ENCODE measurements around the gene WDFY4. TPM values are rescaled to one million over a fixed set of nuclear protein-coding genes. Genes with fewer than 3 reads are reported as not detected.

WDFY4 gene
- total RNA-seq, 1 donor from 2014 or later, result 2.6 TPM

GRCh38 chr10:48780341-48780740, 95.7 kb downstream of the WDFY4 start:
- Histone ChIP-seq H3K36me3 (ENCODE audit: control insufficient read depth in 3 of 3, insufficient read depth in 3 of 3, low read length in 3 of 3) (no peaks in the 10 kb centered on the region), H3K27ac (ENCODE audit: low read depth, low read length) (no peak overlapping the region), H3K4me1 (ENCODE audit: control insufficient read depth in 3 of 3, insufficient read depth in 3 of 3, low read length in 3 of 3) (peaks cover 0 to 2% (median 0%) of the 10 kb centered on the region in 3 donors), H3K9ac (ENCODE audit: low read depth in 1 of 3, low read length in 3 of 3) (no peak overlapping the region), H3K4me3 (ENCODE audit: low read length in 3 of 3) (no peak overlapping the region), H3K9me3 (ENCODE audit: control insufficient read depth in 3 of 3, low read length in 3 of 3) (no peaks in the 10 kb centered on the region), H3K27me3 (ENCODE audit: control insufficient read depth in 3 of 3, insufficient read depth in 3 of 3, low read length in 3 of 3) (no peaks in the 10 kb centered on the region)

DNA sequence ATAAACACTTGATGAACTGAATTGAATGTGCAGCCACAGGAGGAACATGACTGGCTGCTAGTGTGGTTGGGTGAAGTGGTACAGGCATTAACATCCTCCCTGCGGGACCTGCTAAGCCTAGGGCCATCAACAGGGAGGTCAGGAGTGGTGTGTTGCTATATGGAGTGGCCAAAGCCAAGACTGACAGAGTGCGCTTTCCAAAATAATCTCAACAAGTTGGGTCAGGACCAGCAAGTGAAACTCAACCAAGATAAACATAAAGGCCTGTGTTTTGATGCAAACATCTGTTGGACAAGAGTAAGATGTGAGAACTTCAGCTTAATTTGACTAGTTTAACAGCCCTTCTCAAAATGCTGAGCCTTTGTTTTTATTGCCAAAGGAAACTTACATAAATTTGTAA, 97.7 kb downstream of the WDFY4 start:
- no peak overlapping the region for H3K27ac ChIP-seq (ENCODE audit: low read depth, low read length)
- H3K9me3 ChIP-seq (ENCODE audit: control insufficient read depth in 3 of 3, low read length in 3 of 3), result peaks cover 0 to 2% (median 0%) of the 10 kb centered on the region in 3 donors
- peaks cover 0 to 2% (median 0%) of the 10 kb centered on the region in 3 donors for H3K4me1 ChIP-seq (ENCODE audit: control insufficient read depth in 3 of 3, insufficient read depth in 3 of 3, low read length in 3 of 3)
- H3K36me3 ChIP-seq (ENCODE audit: control insufficient read depth in 3 of 3, insufficient read depth in 3 of 3, low read length in 3 of 3), result no peaks in the 10 kb centered on the region
- H3K27me3 ChIP-seq (ENCODE audit: control insufficient read depth in 3 of 3, insufficient read depth in 3 of 3, low read length in 3 of 3), result no peaks in the 10 kb centered on the region
- H3K9ac ChIP-seq (ENCODE audit: low read depth in 1 of 3, low read length in 3 of 3), result no peak overlapping the region
- H3K4me3 ChIP-seq (ENCODE audit: low read length in 3 of 3), result no peak overlapping the region

DNA sequence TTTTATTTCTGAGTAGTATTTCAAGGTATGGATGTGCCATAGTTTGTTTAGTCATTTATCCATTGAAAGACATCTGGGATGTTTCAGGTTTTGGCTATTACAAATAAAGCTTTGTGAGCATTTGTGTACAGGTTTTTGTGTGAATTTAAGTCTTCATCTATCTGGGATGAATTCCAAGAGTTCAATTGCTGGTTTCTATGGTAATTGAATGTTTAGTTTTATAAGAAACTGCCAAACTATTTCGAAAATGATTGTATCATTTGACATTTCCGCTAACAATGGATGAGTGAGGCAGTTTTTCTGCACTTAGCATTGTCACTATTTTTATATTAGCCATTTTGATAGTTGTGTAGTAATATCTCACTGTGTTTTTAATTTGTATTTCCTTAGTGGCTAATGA, 99.4 kb downstream of the WDFY4 start:
- H3K36me3 ChIP-seq (ENCODE audit: control insufficient read depth in 3 of 3, insufficient read depth in 3 of 3, low read length in 3 of 3), result no peaks in the 10 kb centered on the region
- H3K9me3 ChIP-seq (ENCODE audit: control insufficient read depth in 3 of 3, low read length in 3 of 3), result peaks cover 0 to 2% (median 0%) of the 10 kb centered on the region in 3 donors
- no peak overlapping the region for H3K4me3 ChIP-seq (ENCODE audit: low read length in 3 of 3)
- H3K4me1 ChIP-seq (ENCODE audit: control insufficient read depth in 3 of 3, insufficient read depth in 3 of 3, low read length in 3 of 3), result peaks cover 0 to 2% (median 0%) of the 10 kb centered on the region in 3 donors
- no peak overlapping the region for H3K9ac ChIP-seq (ENCODE audit: low read depth in 1 of 3, low read length in 3 of 3)
- no peak overlapping the region for H3K27ac ChIP-seq (ENCODE audit: low read depth, low read length)
- no peaks in the 10 kb centered on the region for H3K27me3 ChIP-seq (ENCODE audit: control insufficient read depth in 3 of 3, insufficient read depth in 3 of 3, low read length in 3 of 3)

DNA sequence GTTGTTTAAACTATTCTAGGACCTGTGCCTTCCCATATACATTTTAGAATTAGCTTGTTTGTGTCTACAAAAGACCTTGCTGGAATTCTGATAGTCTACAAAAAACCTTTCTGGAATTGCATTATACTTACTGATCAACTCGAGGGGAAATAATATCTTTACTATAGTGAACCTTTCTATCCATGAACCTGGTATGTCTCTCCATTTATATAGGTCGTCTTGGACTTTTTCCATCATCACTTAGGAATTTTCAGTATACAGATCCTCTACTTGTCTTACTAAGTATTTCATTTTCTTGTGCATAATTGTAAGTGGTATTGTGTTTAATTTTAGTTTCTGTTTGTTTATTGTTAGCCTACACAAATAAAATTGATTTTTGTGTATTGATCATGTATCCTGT, 101.1 kb downstream of the WDFY4 start:
- H3K36me3 ChIP-seq (ENCODE audit: control insufficient read depth in 3 of 3, insufficient read depth in 3 of 3, low read length in 3 of 3), result no peaks in the 10 kb centered on the region
- no peak overlapping the region for H3K27ac ChIP-seq (ENCODE audit: low read depth, low read length)
- H3K9me3 ChIP-seq (ENCODE audit: control insufficient read depth in 3 of 3, low read length in 3 of 3), result peaks cover 0 to 2% (median 0%) of the 10 kb centered on the region in 3 donors
- H3K4me3 ChIP-seq (ENCODE audit: low read length in 3 of 3), result no peak overlapping the region
- peaks cover 0 to 2% (median 0%) of the 10 kb centered on the region in 3 donors for H3K4me1 ChIP-seq (ENCODE audit: control insufficient read depth in 3 of 3, insufficient read depth in 3 of 3, low read length in 3 of 3)
- H3K9ac ChIP-seq (ENCODE audit: low read depth in 1 of 3, low read length in 3 of 3), result no peak overlapping the region
- peaks cover 0 to under 1% (median 0%) of the 10 kb centered on the region in 3 donors for H3K27me3 ChIP-seq (ENCODE audit: control insufficient read depth in 3 of 3, insufficient read depth in 3 of 3, low read length in 3 of 3)

GRCh38 chr10:48786606-48787282, 102.1 kb downstream of the WDFY4 start:
- Histone ChIP-seq H3K4me1 (ENCODE audit: control insufficient read depth in 3 of 3, insufficient read depth in 3 of 3, low read length in 3 of 3) (peaks cover 0 to 2% (median 0%) of the 10 kb centered on the region in 3 donors), H3K27me3 (ENCODE audit: control insufficient read depth in 3 of 3, insufficient read depth in 3 of 3, low read length in 3 of 3) (peaks cover 0 to 6% (median 3%) of the 10 kb centered on the region in 3 donors), H3K9ac (ENCODE audit: low read depth in 1 of 3, low read length in 3 of 3) (no peak overlapping the region), H3K27ac (ENCODE audit: low read depth, low read length) (no peak overlapping the region), H3K9me3 (ENCODE audit: control insufficient read depth in 3 of 3, low read length in 3 of 3) (peaks cover 0 to 2% (median 0%) of the 10 kb centered on the region in 3 donors), H3K4me3 (ENCODE audit: low read length in 3 of 3) (no peak overlapping the region), H3K36me3 (ENCODE audit: control insufficient read depth in 3 of 3, insufficient read depth in 3 of 3, low read length in 3 of 3) (no peaks in the 10 kb centered on the region)

GRCh38 chr10:48788554-48788953, 103.9 kb downstream of the WDFY4 start:
- no peak overlapping the region for H3K4me3 ChIP-seq (ENCODE audit: low read length in 3 of 3)
- H3K36me3 ChIP-seq (ENCODE audit: control insufficient read depth in 3 of 3, insufficient read depth in 3 of 3, low read length in 3 of 3), result no peaks in the 10 kb centered on the region
- H3K9ac ChIP-seq (ENCODE audit: low read depth in 1 of 3, low read length in 3 of 3), result no peak overlapping the region
- peaks cover 0 to 11% (median 3%) of the 10 kb centered on the region in 3 donors for H3K27me3 ChIP-seq (ENCODE audit: control insufficient read depth in 3 of 3, insufficient read depth in 3 of 3, low read length in 3 of 3)
- no peak overlapping the region for H3K27ac ChIP-seq (ENCODE audit: low read depth, low read length)
- peaks cover 0 to 6% (median 0%) of the 10 kb centered on the region in 3 donors for H3K4me1 ChIP-seq (ENCODE audit: control insufficient read depth in 3 of 3, insufficient read depth in 3 of 3, low read length in 3 of 3)
- peaks cover 0 to 2% (median 0%) of the 10 kb centered on the region in 3 donors for H3K9me3 ChIP-seq (ENCODE audit: control insufficient read depth in 3 of 3, low read length in 3 of 3)

GRCh38 chr10:48789486-48790456, 105.1 kb downstream of the WDFY4 start:
- no peak overlapping the region for H3K4me3 ChIP-seq (ENCODE audit: low read length in 3 of 3)
- H3K9me3 ChIP-seq (ENCODE audit: control insufficient read depth in 3 of 3, low read length in 3 of 3), result peaks cover 0 to 2% (median 0%) of the 10 kb centered on the region in 3 donors
- peaks cover 0 to 11% (median 3%) of the 10 kb centered on the region in 3 donors for H3K27me3 ChIP-seq (ENCODE audit: control insufficient read depth in 3 of 3, insufficient read depth in 3 of 3, low read length in 3 of 3)
- H3K36me3 ChIP-seq (ENCODE audit: control insufficient read depth in 3 of 3, insufficient read depth in 3 of 3, low read length in 3 of 3), result no peaks in the 10 kb centered on the region
- peaks cover 0 to 6% (median 0%) of the 10 kb centered on the region in 3 donors for H3K4me1 ChIP-seq (ENCODE audit: control insufficient read depth in 3 of 3, insufficient read depth in 3 of 3, low read length in 3 of 3)
- H3K27ac ChIP-seq (ENCODE audit: low read depth, low read length), result no peak overlapping the region
- no peak overlapping the region for H3K9ac ChIP-seq (ENCODE audit: low read depth in 1 of 3, low read length in 3 of 3)

- Histone ChIP-seq H3K36me3 (ENCODE audit: control insufficient read depth in 3 of 3, insufficient read depth in 3 of 3, low read length in 3 of 3) (no peaks in the 10 kb centered on the region), H3K9ac (ENCODE audit: low read depth in 1 of 3, low read length in 3 of 3) (no peak overlapping the region), H3K27me3 (ENCODE audit: control insufficient read depth in 3 of 3, insufficient read depth in 3 of 3, low read length in 3 of 3) (peaks cover 0 to 11% (median 3%) of the 10 kb centered on the region in 3 donors), H3K4me3 (ENCODE audit: low read length in 3 of 3) (no peak overlapping the region), H3K27ac (ENCODE audit: low read depth, low read length) (no peak overlapping the region), H3K4me1 (ENCODE audit: control insufficient read depth in 3 of 3, insufficient read depth in 3 of 3, low read length in 3 of 3) (peaks cover 0 to 6% (median 0%) of the 10 kb centered on the region in 3 donors), H3K9me3 (ENCODE audit: control insufficient read depth in 3 of 3, low read length in 3 of 3) (peaks cover 0 to 2% (median 0%) of the 10 kb centered on the region in 3 donors)
Measured at GRCh38 chr10:48790457-48791044, 105.9 kb downstream of the WDFY4 start.

DNA sequence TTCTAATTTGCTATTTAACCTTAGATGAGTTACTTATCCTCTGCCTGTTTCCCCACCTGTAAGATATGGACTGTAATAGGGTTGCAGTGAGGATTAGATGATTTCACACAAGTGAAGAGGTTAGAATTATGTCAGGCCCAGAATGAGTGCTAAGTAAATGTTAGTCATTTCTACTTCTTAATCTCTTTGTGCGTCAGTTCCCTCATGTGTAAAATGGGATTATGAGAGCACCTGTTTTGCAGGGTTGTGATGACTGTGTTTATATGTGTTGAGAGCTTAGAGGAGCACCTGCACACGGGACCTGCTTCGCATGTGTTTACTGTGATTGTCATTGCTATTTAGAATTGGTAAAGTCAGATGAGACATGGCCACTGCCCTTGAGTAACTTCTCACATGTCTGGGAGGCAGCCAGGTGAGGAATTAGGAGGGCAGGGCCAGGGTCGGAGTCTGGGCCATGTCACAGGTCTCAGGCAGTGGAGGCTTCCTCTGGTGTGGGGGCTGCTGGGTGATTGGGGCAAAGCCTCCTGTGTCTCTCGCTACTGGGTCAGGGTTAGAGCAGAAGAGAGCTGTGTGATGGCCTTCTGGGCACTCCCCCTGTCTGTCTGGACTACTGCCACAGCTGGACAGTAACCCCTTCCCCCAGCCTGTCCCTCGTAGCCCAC, 106.7 kb downstream of the WDFY4 start:
- Histone ChIP-seq H3K4me1 (ENCODE audit: control insufficient read depth in 3 of 3, insufficient read depth in 3 of 3, low read length in 3 of 3) (peaks cover 0 to 6% (median 0%) of the 10 kb centered on the region in 3 donors), H3K36me3 (ENCODE audit: control insufficient read depth in 3 of 3, insufficient read depth in 3 of 3, low read length in 3 of 3) (no peaks in the 10 kb centered on the region), H3K4me3 (ENCODE audit: low read length in 3 of 3) (no peak overlapping the region), H3K9ac (ENCODE audit: low read depth in 1 of 3, low read length in 3 of 3) (no peak overlapping the region), H3K27ac (ENCODE audit: low read depth, low read length) (no peak overlapping the region), H3K27me3 (ENCODE audit: control insufficient read depth in 3 of 3, insufficient read depth in 3 of 3, low read length in 3 of 3) (peaks cover 0 to 11% (median 3%) of the 10 kb centered on the region in 3 donors), H3K9me3 (ENCODE audit: control insufficient read depth in 3 of 3, low read length in 3 of 3) (no peaks in the 10 kb centered on the region)

Data from skeletal muscle tissue (tissue), 4 donors.